KG1 (cell line): ENCODE results near the gene THRAP3.

Experiments used
- DNase-seq: peaks from one replicate; lab custom pipeline; 2025; lab: John Stamatoyannopoulos, UW

THRAP3 gene

GRCh38 chr1:36351227-36351977 lies 127.2 kb downstream of the THRAP3 start:
- DNase-seq: no peak

GRCh38 chr1:36352125-36352909 lies 128.1 kb downstream of the THRAP3 start:
- DNase-seq: no peak

- DNase-seq: no peak
Measured at GRCh38 chr1:36352910-36353878, 129.0 kb downstream of the THRAP3 start.

DNA sequence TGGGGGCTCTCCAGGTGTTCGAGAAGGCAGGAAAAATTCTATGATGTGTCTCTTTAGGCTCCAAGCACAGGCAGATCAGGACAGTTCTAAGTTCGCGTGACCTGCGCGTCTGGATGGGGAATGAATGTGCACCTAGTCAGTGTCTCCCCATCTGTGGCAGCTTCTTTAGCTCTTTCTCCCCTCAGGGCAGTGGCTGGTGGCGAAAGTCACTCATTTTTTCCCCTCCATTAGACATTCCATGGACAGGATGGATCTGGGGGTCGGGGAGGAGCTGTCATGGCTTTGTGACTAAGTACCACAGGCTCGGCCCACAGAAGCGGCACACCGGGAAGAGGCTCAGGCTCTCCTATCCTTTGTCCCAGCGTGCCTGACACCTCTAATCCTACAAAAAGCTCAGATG lies 130.2 kb downstream of the THRAP3 start:
- DNase-seq: no peak
